WTC11 (cell line): ENCODE data around the gene AZU1. TPM values are rescaled to one million over a fixed set of nuclear protein-coding genes. Genes with fewer than 3 reads are reported as not detected.
A peak's percentile ranks its signal among the peaks of the same experiment; 100 is the strongest.

Experiments used
- ATAC-seq: fragments of 200-7000 bp; cut with Tn5 transposase; 2 replicates; pipeline ENCODE4 v1.10.0; 2021; ENCODE audit warnings: mild to moderate bottlenecking, moderate library complexity
- CTCF ChIA-PET: fragments of 300-600 bp; sonication (Branson Sonifier 250); formaldehyde crosslinking; loops from one replicate; lab custom pipeline; 2021; ENCODE audit warnings: antibody characterized with exemption; lab: Charles Lee
- POLR2A ChIA-PET: fragments of 350-600 bp; sonication (Branson Sonifier 250); formaldehyde crosslinking; loops from one replicate; lab custom pipeline; 2021; ENCODE audit warnings: antibody characterized with exemption; lab: Charles Lee
- DNase-seq: peaks from one replicate; pipeline ENCODE4 v3.0.0; 2021; ENCODE audit warnings: low spot score
- H3K27ac Mint-ChIP-seq: 2 replicates; pipeline ENCODE4 v1.8.0; 2021; ENCODE audit warnings: mixed read lengths
- H3K27me3 Mint-ChIP-seq: 2 replicates; pipeline ENCODE4 v1.8.0; 2021; ENCODE audit warnings: low read depth, mild to moderate bottlenecking, moderate library complexity, mixed read lengths
- H3K36me3 Mint-ChIP-seq: 2 replicates; pipeline ENCODE4 v1.8.0; 2021; ENCODE audit warnings: mixed read lengths
- H3K4me1 Mint-ChIP-seq: 2 replicates; pipeline ENCODE4 v1.8.0; 2022; ENCODE audit warnings: mixed read lengths
- H3K4me3 Mint-ChIP-seq: 2 replicates; pipeline ENCODE4 v1.8.0; 2021; ENCODE audit warnings: mild to moderate bottlenecking, moderate library complexity, mixed read lengths
- H3K9me3 Mint-ChIP-seq: 2 replicates; pipeline ENCODE4 v1.8.0; 2021; ENCODE audit warnings: mixed read lengths
- ATF1 ChIP-seq: sonication (generic); formaldehyde crosslinking; IDR thresholded peaks from 2 replicates; pipeline ENCODE4 v1.8.1; 2023; ENCODE audit warnings: mild to moderate bottlenecking, moderate library complexity, missing genetic modification reagents
- GABPB1 ChIP-seq: sonication (generic); formaldehyde crosslinking; IDR thresholded peaks from 2 replicates; pipeline ENCODE4 v1.8.1; 2023; ENCODE audit warnings: mild to moderate bottlenecking, missing genetic modification reagents
- KAT7 ChIP-seq: sonication (generic); formaldehyde crosslinking; IDR thresholded peaks from 2 replicates; pipeline ENCODE4 v1.8.1; 2023; ENCODE audit warnings: missing genetic modification reagents, mild to moderate bottlenecking, borderline replicate concordance
- NFATC4 ChIP-seq: fragments of 250-450 bp; sonication (Bioruptor Pico); IDR thresholded peaks from 2 replicates; pipeline ENCODE4 v1.9.0; 2021; ENCODE audit warnings: mild to moderate bottlenecking
- NR1H2 ChIP-seq: sonication (generic); formaldehyde crosslinking; IDR thresholded peaks from 2 replicates; pipeline ENCODE4 v1.9.0; 2021; ENCODE audit warnings: mild to moderate bottlenecking, moderate library complexity, missing genetic modification reagents
- PRRX2 ChIP-seq: fragments of 250-450 bp; sonication (Bioruptor Pico); IDR thresholded peaks from 2 replicates; pipeline ENCODE4 v1.8.0; 2021; ENCODE audit warnings: mild to moderate bottlenecking
- SMAD4 ChIP-seq: sonication (generic); formaldehyde crosslinking; IDR thresholded peaks from 2 replicates; pipeline ENCODE4 v1.8.0; 2022; ENCODE audit warnings: mild to moderate bottlenecking, missing genetic modification reagents
- TEAD1 ChIP-seq: sonication (generic); formaldehyde crosslinking; IDR thresholded peaks from 2 replicates; pipeline ENCODE4 v1.8.0; 2022; ENCODE audit warnings: mild to moderate bottlenecking, missing genetic modification reagents
- ZNF263 ChIP-seq: sonication (generic); formaldehyde crosslinking; IDR thresholded peaks from 2 replicates; pipeline ENCODE4 v1.8.1; 2022; ENCODE audit warnings: low read depth, mild to moderate bottlenecking, moderate library complexity, missing genetic modification reagents
- ZNF317 ChIP-seq: sonication (generic); formaldehyde crosslinking; IDR thresholded peaks from 2 replicates; pipeline ENCODE4 v1.8.1; 2023; ENCODE audit warnings: low read depth, mild to moderate bottlenecking, moderate library complexity, missing genetic modification reagents, borderline replicate concordance
- total RNA-seq: library from RNA; stranded (reverse); gene quantifications from 3 replicates; pipeline ENCODE4 v1.2.3, GENCODE V29; 2021
- TF ChIP-seq, protein P1 (sequence below): sonication (generic); formaldehyde crosslinking; IDR thresholded peaks from 2 replicates; pipeline ENCODE4 v1.8.1; 2023; ENCODE audit warnings: mild to moderate bottlenecking, moderate library complexity, missing genetic modification reagents
- TF ChIP-seq, protein P2 (sequence below): sonication (generic); formaldehyde crosslinking; IDR thresholded peaks from 2 replicates; pipeline ENCODE4 v1.8.1; 2022; ENCODE audit warnings: mild to moderate bottlenecking, moderate library complexity, missing genetic modification reagents
- TF ChIP-seq, protein P3 (sequence below): sonication (generic); formaldehyde crosslinking; IDR thresholded peaks from 2 replicates; pipeline ENCODE4 v1.8.0; 2022; ENCODE audit warnings: mild to moderate bottlenecking, missing genetic modification reagents
- TF ChIP-seq, protein P4 (sequence below): sonication (generic); formaldehyde crosslinking; conservative IDR thresholded peaks from 2 replicates; pipeline ENCODE4 v1.8.1; 2023; ENCODE audit warnings: mild to moderate bottlenecking, low read depth, missing genetic modification reagents, moderate library complexity
- TF ChIP-seq, protein P5 (sequence below): sonication (generic); formaldehyde crosslinking; IDR thresholded peaks from 2 replicates; pipeline ENCODE4 v1.8.1; 2022; ENCODE audit warnings: low read depth, missing genetic modification reagents, borderline replicate concordance
- TF ChIP-seq, protein P6 (sequence below): sonication (generic); formaldehyde crosslinking; IDR thresholded peaks from 2 replicates; pipeline ENCODE4 v1.8.1; 2022; ENCODE audit warnings: mild to moderate bottlenecking, missing genetic modification reagents, moderate library complexity, borderline replicate concordance

The AZU1 gene
- total RNA-seq, 1 experiment from 2014 or later: 1.2 TPM

DNA sequence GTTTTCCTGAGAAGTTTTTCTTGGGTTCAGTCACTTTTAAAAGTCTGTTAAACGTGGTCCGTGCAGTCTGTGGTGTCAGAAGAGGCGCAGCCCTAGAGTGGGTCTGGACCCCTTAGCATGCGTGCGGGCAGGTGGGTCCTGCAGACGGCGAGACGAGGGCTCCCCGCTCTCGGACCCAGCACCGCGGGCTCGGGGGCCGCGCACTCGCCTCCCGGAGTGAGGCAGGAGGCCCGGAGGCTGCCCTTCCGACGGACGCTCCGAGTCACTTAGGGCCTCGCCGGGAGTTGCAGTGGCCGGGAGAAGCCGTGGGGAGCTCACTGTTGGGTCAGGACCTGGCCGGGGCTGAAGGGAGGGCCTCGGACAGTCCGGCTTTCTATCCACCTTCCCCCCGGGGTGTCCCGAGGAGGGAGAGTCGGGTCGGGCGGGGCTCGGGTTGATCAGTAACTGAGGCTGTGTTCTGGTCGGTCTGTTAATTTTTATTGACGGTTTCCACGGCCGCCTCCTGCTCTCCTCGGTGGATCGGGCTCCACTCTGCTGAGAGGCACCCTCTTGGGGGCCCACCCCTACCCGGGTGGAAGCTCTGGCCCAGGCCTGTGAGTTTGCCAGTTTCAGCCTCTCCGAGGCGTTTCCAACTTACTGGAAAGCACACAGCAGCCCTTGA, 29.1 kb upstream of the AZU1 start:
- ChIA-PET POLR2A (interaction anchor here (0.5 to 1.5 kb wide), 5 partner anchors 10 to 118 kb away, joined by 3 to 5 read pairs (median 4); no protein-coding TSS in a partner anchor), CTCF (interaction anchor here (0.9 to 1.4 kb wide), 4 partner anchors 25 to 284 kb away, joined by 3 to 6 read pairs (median 3); no protein-coding TSS in a partner anchor)
- H3K9me3 Mint-ChIP-seq: no peaks in the 10 kb centered on the region
- DNase-seq: no peak
- peak overlapping the region; percentile 87 for H3K4me3 Mint-ChIP-seq
- no peak for TF ChIP-seq SMAD4 (CRISPR knock-in tag)
- TF ChIP-seq, protein P1, sequence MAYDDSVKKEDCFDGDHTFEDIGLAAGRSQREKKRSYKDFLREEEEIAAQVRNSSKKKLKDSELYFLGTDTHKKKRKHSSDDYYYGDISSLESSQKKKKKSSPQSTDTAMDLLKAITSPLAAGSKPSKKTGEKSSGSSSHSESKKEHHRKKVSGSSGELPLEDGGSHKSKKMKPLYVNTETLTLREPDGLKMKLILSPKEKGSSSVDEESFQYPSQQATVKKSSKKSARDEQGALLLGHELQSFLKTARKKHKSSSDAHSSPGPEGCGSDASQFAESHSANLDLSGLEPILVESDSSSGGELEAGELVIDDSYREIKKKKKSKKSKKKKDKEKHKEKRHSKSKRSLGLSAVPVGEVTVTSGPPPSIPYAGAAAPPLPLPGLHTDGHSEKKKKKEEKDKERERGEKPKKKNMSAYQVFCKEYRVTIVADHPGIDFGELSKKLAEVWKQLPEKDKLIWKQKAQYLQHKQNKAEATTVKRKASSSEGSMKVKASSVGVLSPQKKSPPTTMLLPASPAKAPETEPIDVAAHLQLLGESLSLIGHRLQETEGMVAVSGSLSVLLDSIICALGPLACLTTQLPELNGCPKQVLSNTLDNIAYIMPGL (CRISPR knock-in tag): 0 out of 2 replicates have a peak, but pooled peaks have one; percentile 2
- TF ChIP-seq, protein P2, sequence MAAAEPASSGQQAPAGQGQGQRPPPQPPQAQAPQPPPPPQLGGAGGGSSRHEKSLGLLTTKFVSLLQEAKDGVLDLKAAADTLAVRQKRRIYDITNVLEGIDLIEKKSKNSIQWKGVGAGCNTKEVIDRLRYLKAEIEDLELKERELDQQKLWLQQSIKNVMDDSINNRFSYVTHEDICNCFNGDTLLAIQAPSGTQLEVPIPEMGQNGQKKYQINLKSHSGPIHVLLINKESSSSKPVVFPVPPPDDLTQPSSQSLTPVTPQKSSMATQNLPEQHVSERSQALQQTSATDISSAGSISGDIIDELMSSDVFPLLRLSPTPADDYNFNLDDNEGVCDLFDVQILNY: no peak
- no peaks in the 10 kb centered on the region for H3K27me3 Mint-ChIP-seq
- H3K27ac Mint-ChIP-seq: peak overlapping the region; percentile 97
- H3K36me3 Mint-ChIP-seq: peaks cover 32% of the 10 kb centered on the region
- no peak for ATAC-seq
- peaks cover 42% of the 10 kb centered on the region for H3K4me1 Mint-ChIP-seq

DNA sequence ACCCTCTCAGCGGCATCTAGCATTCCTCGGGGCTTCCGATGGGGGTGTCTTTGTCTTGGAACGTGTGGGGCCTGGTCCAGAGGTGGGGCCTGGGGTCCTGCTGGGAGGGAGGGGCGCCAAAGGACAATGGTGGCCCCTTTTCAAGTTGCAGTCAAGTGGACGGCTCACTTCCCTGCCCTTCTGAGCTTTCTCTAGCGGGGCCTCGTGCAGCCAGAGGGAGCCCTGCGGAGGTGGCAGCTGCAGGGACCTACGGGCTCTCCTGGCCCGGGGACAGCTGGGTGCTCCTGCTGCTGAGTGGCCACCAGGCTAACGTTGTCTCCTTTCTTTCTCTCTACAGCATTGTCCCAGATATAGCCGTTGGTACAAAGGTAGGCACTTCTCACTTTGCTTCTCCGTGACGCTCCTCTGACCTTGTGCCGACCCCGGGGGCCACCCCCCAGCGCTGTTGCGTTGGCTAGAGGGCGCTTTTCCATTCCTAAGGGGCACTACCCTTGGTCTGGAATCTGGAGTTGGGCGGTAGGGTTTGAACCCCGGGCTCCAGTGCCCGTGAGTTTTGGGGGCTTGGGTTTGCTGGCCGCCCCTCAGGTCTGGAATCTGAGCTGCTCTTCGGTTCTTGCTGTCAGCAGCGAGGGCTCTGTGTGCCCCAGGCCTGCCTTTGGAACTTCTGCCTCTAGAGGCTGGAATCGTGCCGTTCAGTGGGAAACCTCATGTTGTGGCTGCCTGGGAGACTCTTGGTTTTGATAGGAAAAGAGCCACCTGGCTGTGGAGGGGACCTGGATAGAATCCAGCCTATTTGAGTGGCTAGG, 28.4 kb upstream of the AZU1 start:
- peaks cover 43% of the 10 kb centered on the region for H3K4me1 Mint-ChIP-seq
- DNase-seq (no peak), ATAC-seq (no peak)
- ChIA-PET CTCF (interaction anchor here (0.6 to 1.4 kb wide), 6 partner anchors 13 to 283 kb away, joined by 3 to 6 read pairs (median 3); no protein-coding TSS in a partner anchor), POLR2A (interaction anchor here (1.0 to 1.5 kb wide), 6 partner anchors 10 to 144 kb away, joined by 3 to 5 read pairs (median 4); no protein-coding TSS in a partner anchor)
- TF ChIP-seq GABPB1 (no peak), TEAD1 (CRISPR knock-in tag) (0 out of 2 replicates have a peak, but pooled peaks have one; percentile 25), SMAD4 (CRISPR knock-in tag) (no peak)
- TF ChIP-seq, protein P3, sequence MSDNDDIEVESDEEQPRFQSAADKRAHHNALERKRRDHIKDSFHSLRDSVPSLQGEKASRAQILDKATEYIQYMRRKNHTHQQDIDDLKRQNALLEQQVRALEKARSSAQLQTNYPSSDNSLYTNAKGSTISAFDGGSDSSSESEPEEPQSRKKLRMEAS (CRISPR knock-in tag): 0 out of 2 replicates have a peak, but pooled peaks have one; percentile 19
- no peaks in the 10 kb centered on the region for H3K9me3 Mint-ChIP-seq
- H3K27ac Mint-ChIP-seq: peak overlapping the region; percentile 97
- H3K4me3 Mint-ChIP-seq: peak overlapping the region; percentile 87
- peaks cover 39% of the 10 kb centered on the region for H3K36me3 Mint-ChIP-seq
- H3K27me3 Mint-ChIP-seq: no peaks in the 10 kb centered on the region

DNA sequence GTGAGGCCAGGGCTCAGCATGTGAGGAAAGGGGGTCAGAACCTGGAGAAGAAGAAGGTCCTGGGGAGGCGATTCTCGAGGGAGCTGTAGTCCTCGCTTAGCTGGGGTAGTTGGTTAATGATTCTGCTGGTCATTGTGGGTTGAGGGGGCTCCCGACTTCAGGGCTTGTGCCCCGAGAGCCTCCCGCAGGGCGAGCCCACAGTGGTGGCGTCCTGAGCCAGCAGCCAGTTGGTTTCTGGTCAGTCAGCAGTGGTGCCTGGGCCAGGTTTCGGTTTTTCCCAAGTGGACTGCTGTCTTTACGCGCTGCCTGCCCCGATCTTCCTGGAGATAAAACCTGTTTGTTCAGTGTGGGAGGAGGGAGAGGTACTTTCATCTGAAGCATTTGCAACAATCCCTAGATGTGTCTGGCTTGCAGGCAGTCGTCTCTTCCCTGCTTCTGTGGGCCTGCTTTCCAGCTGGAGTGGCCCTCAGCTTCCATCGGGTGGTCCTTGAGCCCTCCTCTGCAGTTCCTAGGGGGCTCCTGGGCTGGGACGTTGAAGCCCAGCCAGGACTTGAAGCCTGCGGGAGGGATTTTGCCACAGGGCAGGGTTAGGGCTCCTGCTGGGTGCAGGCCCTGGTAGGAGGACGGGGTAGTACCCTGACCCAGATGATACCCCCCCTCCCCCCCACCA, 27.1 kb upstream of the AZU1 start:
- Mint-ChIP-seq H3K4me1 (peaks cover 43% of the 10 kb centered on the region), H3K4me3 (peak overlapping the region; percentile 87), H3K9me3 (no peaks in the 10 kb centered on the region), H3K36me3 (peaks cover 44% of the 10 kb centered on the region), H3K27ac (peak overlapping the region; percentile 97), H3K27me3 (no peaks in the 10 kb centered on the region)
- POLR2A ChIA-PET: interaction anchor here (1.0 kb wide), 1 partner anchor 14 kb away, joined by 3 read pairs; no protein-coding TSS in a partner anchor
- CTCF ChIA-PET: interaction anchor here (0.6 to 0.8 kb wide), 3 partner anchors 14 to 120 kb away, joined by 3 to 4 read pairs (median 3); no protein-coding TSS in a partner anchor
- ATAC-seq (no peak), DNase-seq (no peak)
- TF ChIP-seq, protein P4, sequence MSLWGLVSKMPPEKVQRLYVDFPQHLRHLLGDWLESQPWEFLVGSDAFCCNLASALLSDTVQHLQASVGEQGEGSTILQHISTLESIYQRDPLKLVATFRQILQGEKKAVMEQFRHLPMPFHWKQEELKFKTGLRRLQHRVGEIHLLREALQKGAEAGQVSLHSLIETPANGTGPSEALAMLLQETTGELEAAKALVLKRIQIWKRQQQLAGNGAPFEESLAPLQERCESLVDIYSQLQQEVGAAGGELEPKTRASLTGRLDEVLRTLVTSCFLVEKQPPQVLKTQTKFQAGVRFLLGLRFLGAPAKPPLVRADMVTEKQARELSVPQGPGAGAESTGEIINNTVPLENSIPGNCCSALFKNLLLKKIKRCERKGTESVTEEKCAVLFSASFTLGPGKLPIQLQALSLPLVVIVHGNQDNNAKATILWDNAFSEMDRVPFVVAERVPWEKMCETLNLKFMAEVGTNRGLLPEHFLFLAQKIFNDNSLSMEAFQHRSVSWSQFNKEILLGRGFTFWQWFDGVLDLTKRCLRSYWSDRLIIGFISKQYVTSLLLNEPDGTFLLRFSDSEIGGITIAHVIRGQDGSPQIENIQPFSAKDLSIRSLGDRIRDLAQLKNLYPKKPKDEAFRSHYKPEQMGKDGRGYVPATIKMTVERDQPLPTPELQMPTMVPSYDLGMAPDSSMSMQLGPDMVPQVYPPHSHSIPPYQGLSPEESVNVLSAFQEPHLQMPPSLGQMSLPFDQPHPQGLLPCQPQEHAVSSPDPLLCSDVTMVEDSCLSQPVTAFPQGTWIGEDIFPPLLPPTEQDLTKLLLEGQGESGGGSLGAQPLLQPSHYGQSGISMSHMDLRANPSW (CRISPR knock-in tag): no peak
- no peak for TF ChIP-seq PRRX2 (CRISPR knock-in tag)
- TF ChIP-seq NR1H2 (CRISPR knock-in tag): no peak
- TF ChIP-seq, protein P3 (CRISPR knock-in tag): no peak
- TF ChIP-seq ZNF317 (CRISPR knock-in tag): no peak
- no peak for TF ChIP-seq ZNF263 (CRISPR knock-in tag)
- no peak for TF ChIP-seq NFATC4 (CRISPR knock-in tag)
- TF ChIP-seq ATF1: no peak
- no peak for TF ChIP-seq KAT7 (CRISPR knock-in tag)
- TF ChIP-seq, protein P5, sequence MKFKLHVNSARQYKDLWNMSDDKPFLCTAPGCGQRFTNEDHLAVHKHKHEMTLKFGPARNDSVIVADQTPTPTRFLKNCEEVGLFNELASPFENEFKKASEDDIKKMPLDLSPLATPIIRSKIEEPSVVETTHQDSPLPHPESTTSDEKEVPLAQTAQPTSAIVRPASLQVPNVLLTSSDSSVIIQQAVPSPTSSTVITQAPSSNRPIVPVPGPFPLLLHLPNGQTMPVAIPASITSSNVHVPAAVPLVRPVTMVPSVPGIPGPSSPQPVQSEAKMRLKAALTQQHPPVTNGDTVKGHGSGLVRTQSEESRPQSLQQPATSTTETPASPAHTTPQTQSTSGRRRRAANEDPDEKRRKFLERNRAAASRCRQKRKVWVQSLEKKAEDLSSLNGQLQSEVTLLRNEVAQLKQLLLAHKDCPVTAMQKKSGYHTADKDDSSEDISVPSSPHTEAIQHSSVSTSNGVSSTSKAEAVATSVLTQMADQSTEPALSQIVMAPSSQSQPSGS (CRISPR knock-in tag): no peak
- TF ChIP-seq, protein P6, sequence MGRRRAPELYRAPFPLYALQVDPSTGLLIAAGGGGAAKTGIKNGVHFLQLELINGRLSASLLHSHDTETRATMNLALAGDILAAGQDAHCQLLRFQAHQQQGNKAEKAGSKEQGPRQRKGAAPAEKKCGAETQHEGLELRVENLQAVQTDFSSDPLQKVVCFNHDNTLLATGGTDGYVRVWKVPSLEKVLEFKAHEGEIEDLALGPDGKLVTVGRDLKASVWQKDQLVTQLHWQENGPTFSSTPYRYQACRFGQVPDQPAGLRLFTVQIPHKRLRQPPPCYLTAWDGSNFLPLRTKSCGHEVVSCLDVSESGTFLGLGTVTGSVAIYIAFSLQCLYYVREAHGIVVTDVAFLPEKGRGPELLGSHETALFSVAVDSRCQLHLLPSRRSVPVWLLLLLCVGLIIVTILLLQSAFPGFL: no peak
